ENCODE data around the gene SMAD7. TPM values are rescaled to one million over a fixed set of nuclear protein-coding genes. Genes with fewer than 3 reads are reported as not detected.

SMAD7 gene
- polyA plus RNA-seq, 3 donors, result 1.4 to 9.4 (median 1.5) TPM

DNA sequence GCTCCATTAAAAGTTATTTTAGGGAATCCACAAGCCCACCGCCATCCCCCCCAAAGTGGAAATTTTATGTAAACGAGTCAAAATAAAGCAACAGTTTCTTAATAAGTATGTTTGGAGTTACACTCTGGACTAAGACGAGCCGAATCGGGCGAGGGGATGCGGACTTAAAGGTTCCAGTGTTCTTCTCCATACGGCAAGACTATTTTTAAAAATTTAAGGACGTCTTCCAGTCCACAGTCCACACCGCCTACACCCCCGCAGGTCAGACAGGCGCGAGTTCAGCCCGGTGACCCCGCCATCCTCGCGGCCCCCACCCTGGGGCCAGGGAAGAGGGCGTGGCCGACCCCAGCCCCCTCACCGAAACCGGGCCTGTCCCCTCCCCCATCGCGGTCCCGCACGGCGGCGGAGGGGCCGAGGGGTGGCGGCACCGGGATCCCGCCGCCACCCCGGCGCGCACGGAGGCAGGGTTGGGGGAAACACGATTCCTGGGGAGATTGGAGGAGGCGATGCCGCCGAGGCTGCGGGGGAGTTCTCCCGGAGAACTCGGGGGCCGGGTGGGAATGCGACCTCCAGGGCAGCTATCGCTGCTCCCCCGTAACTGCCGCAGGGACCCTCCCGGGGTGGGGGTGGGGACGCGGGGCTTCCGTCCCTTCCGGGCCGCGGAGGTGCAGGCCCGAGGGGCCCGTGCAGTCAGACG is 24.5 kb upstream of the SMAD7 start:
- no peak for DNase-seq
- intact Hi-C loops (cut with micrococcal nuclease), result no loop called here
- peak overlapping the region; percentile 16 to 67 (median 30) for H3K4me3 ChIP-seq (replicated peaks in 1 of 3; ENCODE audit: low read depth in 2 of 3, low read length in 3 of 3)

DNA sequence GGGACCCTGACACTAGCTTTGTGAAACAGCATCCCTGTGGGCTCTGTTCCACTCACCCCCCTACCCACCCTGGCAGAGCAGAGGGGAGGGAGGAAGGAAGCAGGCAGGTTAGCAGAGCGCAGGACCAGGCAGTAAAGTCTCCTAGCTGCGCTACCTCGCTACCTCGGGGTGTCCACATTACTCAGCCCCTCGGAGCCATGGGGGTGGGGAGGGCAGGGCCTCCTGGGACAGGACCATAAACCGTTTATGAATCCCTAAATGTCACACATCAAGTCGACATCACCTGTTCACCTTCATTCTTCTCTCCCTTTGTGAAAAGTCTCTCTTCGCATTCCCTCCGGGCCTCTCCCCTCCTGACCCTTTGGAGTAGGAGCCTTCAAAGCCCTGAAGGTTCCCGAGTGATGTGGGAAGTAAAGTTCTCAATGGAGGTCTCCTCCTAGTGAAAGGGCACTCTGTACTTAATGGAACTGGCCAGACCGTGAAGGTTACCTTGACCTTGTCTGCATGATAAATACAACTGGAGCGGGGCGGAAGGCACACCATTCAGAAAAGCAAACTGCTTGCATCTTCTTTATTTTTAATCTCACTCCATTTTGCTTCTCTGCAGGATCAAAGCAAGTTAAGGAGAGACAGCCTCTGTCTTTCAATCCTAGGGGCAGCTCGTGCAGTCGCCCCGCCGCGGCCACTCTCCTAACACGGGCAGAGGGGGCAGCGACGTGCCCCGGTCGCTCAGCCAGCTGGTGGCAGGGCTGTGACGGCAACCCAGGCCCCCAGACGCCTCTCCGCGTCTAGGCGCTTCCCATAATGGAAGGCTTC is 23.7 kb upstream of the SMAD7 start:
- Histone ChIP-seq H3K4me2 (replicated peaks; ENCODE audit: extremely low read depth, low read length, poor library complexity, severe bottlenecking) (peak overlapping the region; percentile 79), H3K36me3 (replicated peaks in 1 of 2; ENCODE audit: control insufficient read depth in 1 of 2, insufficient read depth in 2 of 2, low read length in 2 of 2) (no peaks in the 10 kb centered on the region), H2AFZ (ENCODE audit: insufficient read depth, low read depth, low read length, poor library complexity, severe bottlenecking) (peak overlapping the region; percentile 77), H4K20me1 (ENCODE audit: insufficient read depth, low read length) (no peaks in the 10 kb centered on the region), H3K9ac (ENCODE audit: insufficient read depth, low read length, poor library complexity, severe bottlenecking) (no peak overlapping the region), H3K4me3 (replicated peaks in 1 of 3; ENCODE audit: low read depth in 2 of 3, low read length in 3 of 3) (peak overlapping the region in 1 of 3 experiments; percentile 67), H3K79me2 (ENCODE audit: insufficient read depth, low read length) (no peaks in the 10 kb centered on the region), H3K4me1 (ENCODE audit: control insufficient read depth in 1 of 2, insufficient read depth in 2 of 2, low read length in 2 of 2) (peaks cover 15 to 20% of the 10 kb centered on the region in 2 donors), H3K9me3 (replicated peaks in 1 of 2; ENCODE audit: control insufficient read depth in 1 of 2, insufficient read depth in 1 of 2, low read length in 2 of 2) (no peaks in the 10 kb centered on the region), H3K27me3 (ENCODE audit: control insufficient read depth in 2 of 2, insufficient read depth in 2 of 2, low read length in 2 of 2) (peaks cover 26 to 54% of the 10 kb centered on the region in 2 donors), H3K27ac (ENCODE audit: low read depth in 1 of 2, low read length in 2 of 2) (no peak overlapping the region)
- H3K27me3 Mint-ChIP-seq (ENCODE audit: low read depth in 3 of 3), result peaks cover 40 to 61% (median 54%) of the 10 kb centered on the region in 3 donors
- intact Hi-C loops (cut with micrococcal nuclease), result no loop called here
- H3K9me3 Mint-ChIP-seq, result peaks cover 0 to 9% (median 4%) of the 10 kb centered on the region in 7 donors
- TF ChIP-seq, protein P1, sequence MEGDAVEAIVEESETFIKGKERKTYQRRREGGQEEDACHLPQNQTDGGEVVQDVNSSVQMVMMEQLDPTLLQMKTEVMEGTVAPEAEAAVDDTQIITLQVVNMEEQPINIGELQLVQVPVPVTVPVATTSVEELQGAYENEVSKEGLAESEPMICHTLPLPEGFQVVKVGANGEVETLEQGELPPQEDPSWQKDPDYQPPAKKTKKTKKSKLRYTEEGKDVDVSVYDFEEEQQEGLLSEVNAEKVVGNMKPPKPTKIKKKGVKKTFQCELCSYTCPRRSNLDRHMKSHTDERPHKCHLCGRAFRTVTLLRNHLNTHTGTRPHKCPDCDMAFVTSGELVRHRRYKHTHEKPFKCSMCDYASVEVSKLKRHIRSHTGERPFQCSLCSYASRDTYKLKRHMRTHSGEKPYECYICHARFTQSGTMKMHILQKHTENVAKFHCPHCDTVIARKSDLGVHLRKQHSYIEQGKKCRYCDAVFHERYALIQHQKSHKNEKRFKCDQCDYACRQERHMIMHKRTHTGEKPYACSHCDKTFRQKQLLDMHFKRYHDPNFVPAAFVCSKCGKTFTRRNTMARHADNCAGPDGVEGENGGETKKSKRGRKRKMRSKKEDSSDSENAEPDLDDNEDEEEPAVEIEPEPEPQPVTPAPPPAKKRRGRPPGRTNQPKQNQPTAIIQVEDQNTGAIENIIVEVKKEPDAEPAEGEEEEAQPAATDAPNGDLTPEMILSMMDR (IDR thresholded peaks at IDR 0.05), result no peak
- H3K27ac Mint-ChIP-seq, result peak overlapping the region in 1 of 7 donors; percentile 26
- peaks cover 17% of the 10 kb centered on the region for H3K4me1 Mint-ChIP-seq
- peaks cover 6 to 8% of the 10 kb centered on the region in 2 donors for H3K36me3 Mint-ChIP-seq
- WGBS (ENCODE audit: insufficient coverage), result 51% methylated on average over 19 of the region's 28 CpGs
- no peak for DNase-seq
- H3K4me3 Mint-ChIP-seq, result peak overlapping the region; percentile 79 to 87

More for the DNA sequence above, 24.5 kb upstream of the SMAD7 start:
- peaks cover 25% of the 10 kb centered on the region for H3K4me1 Mint-ChIP-seq
- peak overlapping the region; percentile 79 to 87 for H3K4me3 Mint-ChIP-seq
- TF ChIP-seq, protein P1 (IDR thresholded peaks at IDR 0.05), result no peak
- Histone ChIP-seq H3K4me2 (replicated peaks; ENCODE audit: extremely low read depth, low read length, poor library complexity, severe bottlenecking) (peak overlapping the region; percentile 79), H3K36me3 (replicated peaks in 1 of 2; ENCODE audit: control insufficient read depth in 1 of 2, insufficient read depth in 2 of 2, low read length in 2 of 2) (no peaks in the 10 kb centered on the region), H3K27ac (ENCODE audit: low read depth in 1 of 2, low read length in 2 of 2) (no peak overlapping the region), H3K79me2 (ENCODE audit: insufficient read depth, low read length) (no peaks in the 10 kb centered on the region), H3K27me3 (ENCODE audit: control insufficient read depth in 2 of 2, insufficient read depth in 2 of 2, low read length in 2 of 2) (peaks cover 26 to 54% of the 10 kb centered on the region in 2 donors), H3K9me3 (replicated peaks in 1 of 2; ENCODE audit: control insufficient read depth in 1 of 2, insufficient read depth in 1 of 2, low read length in 2 of 2) (no peaks in the 10 kb centered on the region), H3K4me1 (ENCODE audit: control insufficient read depth in 1 of 2, insufficient read depth in 2 of 2, low read length in 2 of 2) (peaks cover 22 to 28% of the 10 kb centered on the region in 2 donors), H4K20me1 (ENCODE audit: insufficient read depth, low read length) (no peaks in the 10 kb centered on the region), H3K9ac (ENCODE audit: insufficient read depth, low read length, poor library complexity, severe bottlenecking) (peak overlapping the region; percentile 49), H2AFZ (ENCODE audit: insufficient read depth, low read depth, low read length, poor library complexity, severe bottlenecking) (peak overlapping the region; percentile 77)
- peaks cover 40 to 63% (median 50%) of the 10 kb centered on the region in 3 donors for H3K27me3 Mint-ChIP-seq (ENCODE audit: low read depth in 3 of 3)
- H3K27ac Mint-ChIP-seq, result peak overlapping the region in 3 of 7 donors; percentile 25 to 63 (median 26)
- H3K9me3 Mint-ChIP-seq, result peaks cover 0 to 9% (median 4%) of the 10 kb centered on the region in 7 donors
- peaks cover 6 to 8% of the 10 kb centered on the region in 2 donors for H3K36me3 Mint-ChIP-seq
- WGBS (ENCODE audit: insufficient coverage), result 3% methylated on average over 42 of the region's 58 CpGs
